GM12878 (cell line): Measurements from ENCODE around the gene HIRA. TPM values are rescaled to one million over a fixed set of nuclear protein-coding genes. Genes with fewer than 3 reads are reported as not detected.

ENCODE experiments used
- BCL11A ChIP-seq: IDR thresholded peaks from 2 replicates; pipeline ENCODE4 v1.6.1; 2011; ENCODE audit warnings: low read depth, low read length
- CHD2 ChIP-seq: IDR thresholded peaks from 2 replicates; pipeline ENCODE4 v1.6.1; 2011; ENCODE audit warnings: low read depth, low read length, improper control_type of control experiment, borderline replicate concordance
- CREB1 ChIP-seq: IDR thresholded peaks from 2 replicates; pipeline ENCODE4 v1.6.1; 2012; ENCODE audit warnings: low read depth, mild to moderate bottlenecking, inconsistent platforms
- DPF2 ChIP-seq: fragments of 450-650 bp; IDR thresholded peaks from 2 replicates; pipeline ENCODE4 v1.6.1; 2017; ENCODE audit warnings: mild to moderate bottlenecking
- HDAC6 ChIP-seq: fragments of 200-600 bp; sonication (generic); IDR thresholded peaks from one replicate; pipeline ENCODE4 v1.8.0; 2017; ENCODE audit warnings: antibody characterized with exemption; ENCODE audit not compliant: unreplicated experiment
- HDGF ChIP-seq: fragments of 450-650 bp; IDR thresholded peaks from 2 replicates; pipeline ENCODE4 v1.6.1; 2016; ENCODE audit warnings: antibody characterized with exemption
- IKZF1 ChIP-seq: fragments of 450-650 bp; conservative IDR thresholded peaks from 2 replicates; pipeline ENCODE4 v1.6.1; 2017; ENCODE audit warnings: antibody characterized with exemption, mild to moderate bottlenecking
- IRF3 ChIP-seq: fragments of 450-650 bp; IDR thresholded peaks from 2 replicates; pipeline ENCODE4 v1.6.1; 2014; ENCODE audit warnings: mild to moderate bottlenecking
- LARP7 ChIP-seq: fragments of 450-650 bp; IDR thresholded peaks from 2 replicates; pipeline ENCODE4 v1.6.1; 2017; ENCODE audit warnings: mild to moderate bottlenecking
- NR2C1 ChIP-seq: fragments of 450-650 bp; IDR thresholded peaks from 2 replicates; pipeline ENCODE4 v1.6.1; 2017; ENCODE audit warnings: antibody characterized with exemption, mild to moderate bottlenecking, moderate library complexity
- PKNOX1 ChIP-seq: fragments of 450-650 bp; IDR thresholded peaks from 2 replicates; pipeline ENCODE4 v1.6.1; 2016; ENCODE audit warnings: mild to moderate bottlenecking
- POLR2AphosphoS2 ChIP-seq: IDR thresholded peaks from 2 replicates; pipeline ENCODE4 v1.6.1; 2011; ENCODE audit warnings: low read depth, mild to moderate bottlenecking, low read length, improper control_type of control experiment, moderate library complexity
- RAD51 ChIP-seq: fragments of 450-650 bp; IDR thresholded peaks from 2 replicates; pipeline ENCODE4 v1.6.1; 2016; ENCODE audit warnings: moderate library complexity, mild to moderate bottlenecking, inconsistent platforms
- RCOR1 ChIP-seq: conservative IDR thresholded peaks from 2 replicates; pipeline ENCODE4 v1.6.1; 2012; ENCODE audit warnings: low read depth, low read length, improper control_type of control experiment
- SIN3A ChIP-seq: IDR thresholded peaks from 2 replicates; pipeline ENCODE4 v1.6.1; 2012; ENCODE audit warnings: low read depth, low read length, improper control_type of control experiment
- SMAD1 ChIP-seq: fragments of 450-650 bp; IDR thresholded peaks from 2 replicates; pipeline ENCODE4 v1.6.1; 2018; ENCODE audit warnings: mild to moderate bottlenecking, low read depth; ENCODE audit not compliant: partially characterized antibody
- SP1 ChIP-seq: IDR thresholded peaks from one replicate; pipeline ENCODE4 v1.6.1; 2011; ENCODE audit warnings: low read depth, low read length
- SPI1 ChIP-seq: IDR thresholded peaks from 2 replicates; pipeline ENCODE4 v1.6.1; 2011; ENCODE audit warnings: low read depth, mild to moderate bottlenecking, low read length, moderate library complexity, borderline replicate concordance; ENCODE audit not compliant: insufficient read depth
- SREBF1 ChIP-seq: IDR thresholded peaks from 2 replicates; pipeline ENCODE4 v1.6.1; 2012; ENCODE audit warnings: mild to moderate bottlenecking, low read length
- STAT3 ChIP-seq: IDR thresholded peaks from 2 replicates; pipeline ENCODE4 v1.6.1; 2011; ENCODE audit warnings: low read depth, low read length, improper control_type of control experiment
- USF2 ChIP-seq: IDR thresholded peaks from 2 replicates; pipeline ENCODE4 v1.6.1; 2011; ENCODE audit warnings: low read depth, low read length, improper control_type of control experiment, borderline replicate concordance
- YY1 ChIP-seq: IDR thresholded peaks from 2 replicates; pipeline ENCODE4 v1.6.1; 2011; ENCODE audit warnings: low read depth, mild to moderate bottlenecking, low read length
- ZNF207 ChIP-seq: fragments of 450-650 bp; IDR thresholded peaks from 2 replicates; pipeline ENCODE4 v1.6.1; 2014; ENCODE audit warnings: antibody characterized with exemption, mild to moderate bottlenecking, borderline replicate concordance
- ZNF24 ChIP-seq: fragments of 450-650 bp; IDR thresholded peaks from 2 replicates; pipeline ENCODE4 v1.6.1; 2017; ENCODE audit warnings: antibody characterized with exemption, mild to moderate bottlenecking
- ZNF687 ChIP-seq: fragments of 450-650 bp; IDR thresholded peaks from 2 replicates; pipeline ENCODE4 v1.6.1; 2017; ENCODE audit warnings: mild to moderate bottlenecking, moderate library complexity
- polyA plus RNA-seq, 11 experiments: library from polyadenylated mRNA; depleted of rRNA in 4 of 11; unstranded in 6 of 11; stranded (reverse) in 5 of 11; fragments of >200 nt; fragmentation: Nextera tagmentation in 4 of 11; fragmentation: Illumina TruSeq in 1 of 11; extraction: Ambion mirVana in 4 of 11; extraction: Trizol in 1 of 11; gene quantifications; 1 replicate in 1 of 11; 2 replicates in 10 of 11; pipeline versions ENCODE4 v1.2.1 to v1.2.3, GENCODE V29; 2011 to 2016; ENCODE audit warnings: inconsistent platforms in 2 of 11, missing spikeins in 2 of 11, low read depth in 1 of 11
- total RNA-seq, 4 experiments: library from RNA; depleted of rRNA in 3 of 4; stranded (reverse); fragments of >200 nt in 3 of 4; fragmentation: Illumina TruSeq in 1 of 4; extraction: Trizol in 1 of 4; gene quantifications; 2 replicates each; pipeline versions ENCODE4 v1.2.1 to v1.2.3, GENCODE V29; 2013 to 2021

The HIRA gene
- total and polyA plus RNA-seq, 10 of the 15 experiments (the other 5 are each of a cell fraction or from before 2014, with no cell fraction given) = 0.34 to 32.7 (median 14.5) TPM

GRCh38 chr22:19447330-19448075 is 16.0 kb upstream of the HIRA start, which contains the start of gene C22orf39 (continued):
- TF ChIP-seq IRF3 (peak; percentile 91), PKNOX1 (peak; percentile 99), YY1 (peak; percentile 95), CHD2 (peak; percentile 95), LARP7 (peak; percentile 90; the same call in 1 of the 2 replicates), DPF2 (peak; percentile 96), BCL11A (no peak), SMAD1 (no peak), RCOR1 (0 out of 2 replicates have a peak, but pooled peaks have one; percentile 35), RAD51 (no peak), ZNF687 (peak; percentile 65; the same call in 1 of the 2 replicates), POLR2AphosphoS2 (peak; percentile 80), SPI1 (0 out of 2 replicates have a peak, but pooled peaks have one; percentile 18), USF2 (peak; percentile 22; the same call in 1 of the 2 replicates), SP1 (peak; percentile 96), STAT3 (no peak), CREB1 (peak; percentile 86), SREBF1 (no peak), HDAC6 (no peak), SIN3A (0 out of 2 replicates have a peak, but pooled peaks have one; percentile 42), IKZF1 (peak; percentile 70), ZNF24 (0 out of 2 replicates have a peak, but pooled peaks have one; percentile 36), HDGF (no peak), NR2C1 (peak; percentile 67), ZNF207 (peak; percentile 37; the same call in 1 of the 2 replicates)
